Panc1 (cell line): ENCODE measurements around the gene TRIO.

Experiments used
- POLR2AphosphoS5 ChIP-seq: IDR thresholded peaks from 2 replicates; pipeline ENCODE4 v1.6.1; 2012; ENCODE audit warnings: mild to moderate bottlenecking, low read depth, low read length, moderate library complexity
- TF ChIP-seq, protein P1 (sequence below): fragments of 450-650 bp; IDR thresholded peaks from 2 replicates; pipeline ENCODE4 v1.5.1; 2017; ENCODE audit warnings: mild to moderate bottlenecking
- TF ChIP-seq, protein P2 (sequence below), 2 experiments: IDR thresholded peaks; 2 replicates each; pipeline ENCODE4 v1.6.1; 2011 to 2012; ENCODE audit warnings: low read depth in 2 of 2, control low read depth in 1 of 2, low read length in 1 of 2, mild to moderate bottlenecking in 1 of 2, moderate library complexity in 1 of 2; ENCODE audit not compliant: insufficient read depth in 1 of 2

DNA sequence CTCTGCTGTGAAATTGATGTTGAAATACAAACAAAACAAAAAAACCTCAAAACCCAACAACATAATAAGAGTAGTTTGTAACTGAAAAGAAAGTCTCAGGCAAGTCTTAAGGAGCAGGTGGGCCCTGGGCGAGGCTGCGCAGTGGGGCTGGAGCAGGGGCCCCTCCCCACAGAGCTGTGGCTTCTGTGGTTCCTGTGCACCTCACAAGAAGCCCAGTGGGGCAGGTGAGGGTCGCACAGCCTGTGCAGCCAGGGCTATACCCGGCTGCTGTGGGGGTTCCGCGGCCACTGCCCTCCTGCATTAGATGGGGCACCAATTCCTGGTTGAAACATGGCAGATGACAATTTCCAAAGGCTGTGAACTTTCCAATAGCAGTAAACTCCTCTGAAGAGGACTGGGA, 75.3 kb downstream of the TRIO start:
- TF ChIP-seq, protein P1, sequence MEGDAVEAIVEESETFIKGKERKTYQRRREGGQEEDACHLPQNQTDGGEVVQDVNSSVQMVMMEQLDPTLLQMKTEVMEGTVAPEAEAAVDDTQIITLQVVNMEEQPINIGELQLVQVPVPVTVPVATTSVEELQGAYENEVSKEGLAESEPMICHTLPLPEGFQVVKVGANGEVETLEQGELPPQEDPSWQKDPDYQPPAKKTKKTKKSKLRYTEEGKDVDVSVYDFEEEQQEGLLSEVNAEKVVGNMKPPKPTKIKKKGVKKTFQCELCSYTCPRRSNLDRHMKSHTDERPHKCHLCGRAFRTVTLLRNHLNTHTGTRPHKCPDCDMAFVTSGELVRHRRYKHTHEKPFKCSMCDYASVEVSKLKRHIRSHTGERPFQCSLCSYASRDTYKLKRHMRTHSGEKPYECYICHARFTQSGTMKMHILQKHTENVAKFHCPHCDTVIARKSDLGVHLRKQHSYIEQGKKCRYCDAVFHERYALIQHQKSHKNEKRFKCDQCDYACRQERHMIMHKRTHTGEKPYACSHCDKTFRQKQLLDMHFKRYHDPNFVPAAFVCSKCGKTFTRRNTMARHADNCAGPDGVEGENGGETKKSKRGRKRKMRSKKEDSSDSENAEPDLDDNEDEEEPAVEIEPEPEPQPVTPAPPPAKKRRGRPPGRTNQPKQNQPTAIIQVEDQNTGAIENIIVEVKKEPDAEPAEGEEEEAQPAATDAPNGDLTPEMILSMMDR = no peak
- TF ChIP-seq, protein P2, sequence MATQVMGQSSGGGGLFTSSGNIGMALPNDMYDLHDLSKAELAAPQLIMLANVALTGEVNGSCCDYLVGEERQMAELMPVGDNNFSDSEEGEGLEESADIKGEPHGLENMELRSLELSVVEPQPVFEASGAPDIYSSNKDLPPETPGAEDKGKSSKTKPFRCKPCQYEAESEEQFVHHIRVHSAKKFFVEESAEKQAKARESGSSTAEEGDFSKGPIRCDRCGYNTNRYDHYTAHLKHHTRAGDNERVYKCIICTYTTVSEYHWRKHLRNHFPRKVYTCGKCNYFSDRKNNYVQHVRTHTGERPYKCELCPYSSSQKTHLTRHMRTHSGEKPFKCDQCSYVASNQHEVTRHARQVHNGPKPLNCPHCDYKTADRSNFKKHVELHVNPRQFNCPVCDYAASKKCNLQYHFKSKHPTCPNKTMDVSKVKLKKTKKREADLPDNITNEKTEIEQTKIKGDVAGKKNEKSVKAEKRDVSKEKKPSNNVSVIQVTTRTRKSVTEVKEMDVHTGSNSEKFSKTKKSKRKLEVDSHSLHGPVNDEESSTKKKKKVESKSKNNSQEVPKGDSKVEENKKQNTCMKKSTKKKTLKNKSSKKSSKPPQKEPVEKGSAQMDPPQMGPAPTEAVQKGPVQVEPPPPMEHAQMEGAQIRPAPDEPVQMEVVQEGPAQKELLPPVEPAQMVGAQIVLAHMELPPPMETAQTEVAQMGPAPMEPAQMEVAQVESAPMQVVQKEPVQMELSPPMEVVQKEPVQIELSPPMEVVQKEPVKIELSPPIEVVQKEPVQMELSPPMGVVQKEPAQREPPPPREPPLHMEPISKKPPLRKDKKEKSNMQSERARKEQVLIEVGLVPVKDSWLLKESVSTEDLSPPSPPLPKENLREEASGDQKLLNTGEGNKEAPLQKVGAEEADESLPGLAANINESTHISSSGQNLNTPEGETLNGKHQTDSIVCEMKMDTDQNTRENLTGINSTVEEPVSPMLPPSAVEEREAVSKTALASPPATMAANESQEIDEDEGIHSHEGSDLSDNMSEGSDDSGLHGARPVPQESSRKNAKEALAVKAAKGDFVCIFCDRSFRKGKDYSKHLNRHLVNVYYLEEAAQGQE (IDR thresholded peaks at IDR 0.05; ENCODE audit: insufficient read depth in 1 of 2, low read depth in 2 of 2, low read length in 1 of 2) = no peak
- no peak; the same call in 1 of the 2 replicates for TF ChIP-seq POLR2AphosphoS5
